SK-N-SH (cell line): ENCODE data around the gene SLC26A1. TPM values are rescaled to one million over a fixed set of nuclear protein-coding genes. Genes with fewer than 3 reads are reported as not detected.

Experiments
- CTCF ChIA-PET: fragments of 300-600, 350-600 bp; formaldehyde crosslinking; extraction: SDS; loops from one replicate; lab custom pipeline; 2021; lab: Yijun Ruan, JAX
- POLR2A ChIA-PET: fragments of 350-600 bp; sonication (Branson Sonifier 250); formaldehyde crosslinking; extraction: SDS; loops from one replicate; lab custom pipeline; 2020; ENCODE audit warnings: antibody characterized with exemption, inconsistent platforms; lab: Yijun Ruan, JAX
- DNase-seq: peaks from one replicate; pipeline ENCODE4 v3.0.0; 2012
- H2AFZ ChIP-seq: fragments of 200-600 bp; sonication (generic); 2 replicates; pipeline ENCODE4 v1.8.1; 2016; ENCODE audit warnings: antibody characterized with exemption, mild to moderate bottlenecking, low read depth
- H3F3A ChIP-seq: fragments of 200-600 bp; sonication (generic); replicated peaks from 2 replicates; pipeline ENCODE3; 2016; ENCODE audit warnings: antibody characterized with exemption, mild to moderate bottlenecking; ENCODE audit not compliant: insufficient read depth
- H3K27ac ChIP-seq, 2 experiments: fragments of 200-500 bp in 1 of 2; fragments of 200-600 bp in 1 of 2; sonication (Bioruptor generic) in 1 of 2; sonication (generic), shearing (Covaris generic) in 1 of 2; 2 replicates each; pipeline versions ENCODE4 v1.5.1 to v1.6.1; 2014 to 2016; ENCODE audit warnings: low read depth in 2 of 2, inconsistent platforms in 1 of 2, low read length in 1 of 2, mild to moderate bottlenecking in 1 of 2, mixed read lengths in 1 of 2
- H3K27me3 ChIP-seq: fragments of 200-600 bp; sonication (generic), shearing (Covaris generic); 2 replicates; pipeline ENCODE4 v1.6.1; 2016; ENCODE audit warnings: mixed run types; ENCODE audit not compliant: insufficient read depth
- H3K36me3 ChIP-seq, 2 experiments: fragments of 200-500 bp in 1 of 2; fragments of 200-600 bp in 1 of 2; sonication (Bioruptor generic) in 1 of 2; sonication (generic) in 1 of 2; replicated peaks in 1 of 2; 2 replicates each; pipeline versions ENCODE3 to v1.5.1; 2014 to 2016; ENCODE audit warnings: low read length in 1 of 2, mild to moderate bottlenecking in 1 of 2; ENCODE audit not compliant: insufficient read depth in 2 of 2, control insufficient read depth in 1 of 2
- H3K4me1 ChIP-seq, 2 experiments: fragments of 200-500 bp in 1 of 2; fragments of 200-600 bp in 1 of 2; sonication (Bioruptor generic) in 1 of 2; sonication (generic), shearing (Covaris generic) in 1 of 2; 2 replicates each; pipeline versions ENCODE4 v1.5.1 to v1.6.1; 2014 to 2016; ENCODE audit warnings: low read depth in 1 of 2, low read length in 1 of 2, mixed run types in 1 of 2; ENCODE audit not compliant: insufficient read depth in 2 of 2, control insufficient read depth in 1 of 2
- H3K4me2 ChIP-seq: fragments of 200-600 bp; sonication (generic), shearing (Covaris generic); 2 replicates; pipeline ENCODE4 v1.6.1; 2017; ENCODE audit warnings: mixed run types
- H3K4me3 ChIP-seq, 2 experiments: fragments of 200-500 bp in 1 of 2; fragments of 200-600 bp in 1 of 2; sonication (Bioruptor generic) in 1 of 2; sonication (generic), shearing (Covaris generic) in 1 of 2; 2 replicates each; pipeline versions ENCODE4 v1.5.1 to v1.8.1; 2014 to 2016; ENCODE audit warnings: low read depth in 2 of 2, inconsistent platforms in 1 of 2, low read length in 1 of 2, mild to moderate bottlenecking in 1 of 2, mixed read lengths in 1 of 2, moderate library complexity in 1 of 2
- H3K79me2 ChIP-seq: fragments of 200-600 bp; sonication (generic); 2 replicates; pipeline ENCODE4 v1.8.1; 2017; ENCODE audit warnings: mild to moderate bottlenecking; ENCODE audit not compliant: insufficient read depth
- H3K9ac ChIP-seq: fragments of 200-600 bp; sonication (generic); 2 replicates; pipeline ENCODE4 v1.6.1; 2017; ENCODE audit warnings: mixed run types
- H3K9me2 ChIP-seq: fragments of 200-600 bp; sonication (generic); 2 replicates; pipeline ENCODE4 v1.6.1; 2017; ENCODE audit warnings: mixed run types
- H3K9me3 ChIP-seq: fragments of 200-600 bp; sonication (generic); 2 replicates; pipeline ENCODE4 v1.6.1; 2017; ENCODE audit warnings: mixed run types, mild to moderate bottlenecking, moderate library complexity
- H4K20me1 ChIP-seq: fragments of 200-600 bp; sonication (generic); 2 replicates; pipeline ENCODE4 v1.6.1; 2017; ENCODE audit warnings: mild to moderate bottlenecking, mixed run types; ENCODE audit not compliant: insufficient read depth
- EP300 ChIP-seq, 2 experiments: IDR thresholded peaks; 2 replicates each; pipeline versions ENCODE4 v1.4.0 to v1.6.1; 2012; ENCODE audit warnings: borderline replicate concordance in 1 of 2, low read depth in 1 of 2, low read length in 1 of 2
- GABPA ChIP-seq: IDR thresholded peaks from 2 replicates; pipeline ENCODE4 v1.4.0; 2012; ENCODE audit warnings: low read depth, mild to moderate bottlenecking
- GATA2 ChIP-seq: sonication (generic); formaldehyde crosslinking; IDR thresholded peaks from 2 replicates; pipeline ENCODE4 v1.5.0; 2020; ENCODE audit warnings: mild to moderate bottlenecking, missing genetic modification reagents
- IRF3 ChIP-seq: fragments of 150-350 bp; IDR thresholded peaks from 2 replicates; pipeline ENCODE4 v1.6.1; 2016; ENCODE audit warnings: mild to moderate bottlenecking, low read depth, low read length
- JUND ChIP-seq: IDR thresholded peaks from 2 replicates; pipeline ENCODE4 v1.4.0; 2012
- MEF2A ChIP-seq: IDR thresholded peaks from 2 replicates; pipeline ENCODE4 v1.4.0; 2012; ENCODE audit warnings: low read depth, borderline replicate concordance
- MXI1 ChIP-seq: IDR thresholded peaks from 2 replicates; pipeline ENCODE4 v1.6.1; 2012; ENCODE audit warnings: mild to moderate bottlenecking, low read depth, low read length, improper control_type of control experiment
- NFIC ChIP-seq: IDR thresholded peaks from 2 replicates; pipeline ENCODE4 v1.4.0; 2012; ENCODE audit warnings: borderline replicate concordance
- NRF1 ChIP-seq: IDR thresholded peaks from 2 replicates; pipeline ENCODE4 v1.6.1; 2012; ENCODE audit warnings: low read depth, mild to moderate bottlenecking, low read length
- PBX3 ChIP-seq: IDR thresholded peaks from 2 replicates; pipeline ENCODE4; 2012
- POLR2AphosphoS5 ChIP-seq: IDR thresholded peaks from 2 replicates; pipeline ENCODE4 v1.6.1; 2012; ENCODE audit warnings: low read depth, low read length
- RAD21 ChIP-seq: IDR thresholded peaks from 2 replicates; pipeline ENCODE4 v1.6.1; 2012; ENCODE audit warnings: mild to moderate bottlenecking, low read length
- RCOR1 ChIP-seq: fragments of 150-350 bp; IDR thresholded peaks from 2 replicates; pipeline ENCODE4 v1.6.1; 2017; ENCODE audit warnings: antibody characterized with exemption, low read length
- REST ChIP-seq: IDR thresholded peaks from 2 replicates; pipeline ENCODE4 v1.6.1; 2012; ENCODE audit warnings: mild to moderate bottlenecking, low read depth, low read length, moderate library complexity
- TAF1 ChIP-seq: IDR thresholded peaks from 2 replicates; pipeline ENCODE4 v1.6.1; 2012; ENCODE audit warnings: low read depth, mild to moderate bottlenecking, low read length, moderate library complexity, borderline replicate concordance
- TEAD4 ChIP-seq: IDR thresholded peaks from 2 replicates; pipeline ENCODE4 v1.4.0; 2012; ENCODE audit warnings: mild to moderate bottlenecking, borderline replicate concordance; ENCODE audit not compliant: insufficient read depth
- USF2 ChIP-seq: fragments of 150-350 bp; IDR thresholded peaks from 2 replicates; pipeline ENCODE4 v1.6.1; 2017; ENCODE audit warnings: antibody characterized with exemption, low read length, low read depth, borderline replicate concordance
- ZBTB33 ChIP-seq: IDR thresholded peaks from 2 replicates; pipeline ENCODE4 v1.4.0; 2012; ENCODE audit warnings: low read depth, borderline replicate concordance
- WGBS: methylation state at CpG from one replicate; pipeline ENCODE4 v1.1.6; 2017; ENCODE audit warnings: low lambda C conversion rate; 5-methylcytosine and 5-hydroxymethylcytosine counted together
- polyA plus RNA-seq, 3 experiments: library from polyadenylated mRNA; depleted of rRNA; stranded (reverse); fragments of >200 nt; gene quantifications; 2 replicates each; pipeline ENCODE4 v1.2.3, GENCODE V29; 2012

Gene SLC26A1
- polyA plus RNA-seq, 1 of the 3 experiments (the other 2 are of a cell fraction): 0.05 TPM

- ChIA-PET CTCF (no interaction called here), POLR2A (no interaction called here)
- Histone ChIP-seq H3K27ac (no peak overlapping the region), H3F3A (no peaks in the 10 kb centered on the region), H3K9ac (no peak overlapping the region), H3K36me3 (no peaks in the 10 kb centered on the region), H2AFZ (no peak overlapping the region), H3K4me2 (no peak overlapping the region), H3K27me3 (peaks cover 8% of the 10 kb centered on the region; the same call in 1 of the 2 replicates), H3K79me2 (no peaks in the 10 kb centered on the region), H3K4me3 (no peak overlapping the region), H3K9me3 (no peaks in the 10 kb centered on the region), H3K4me1 (no peaks in the 10 kb centered on the region), H4K20me1 (no peaks in the 10 kb centered on the region), H3K9me2 (no peaks in the 10 kb centered on the region)
- WGBS: 89% methylated on average over 6 of the region's 15 CpGs
- TF ChIP-seq MXI1: no peak
- no peak for TF ChIP-seq REST
- no peak for TF ChIP-seq USF2
- TF ChIP-seq GATA2 (CRISPR knock-in tag): no peak
- TF ChIP-seq PBX3: no peak
- TF ChIP-seq ZBTB33: no peak
- TF ChIP-seq NFIC: no peak
- no peak for TF ChIP-seq TEAD4
- TF ChIP-seq TAF1: no peak
- TF ChIP-seq JUND: no peak
- TF ChIP-seq MEF2A: no peak
- TF ChIP-seq NRF1: no peak
- TF ChIP-seq IRF3: no peak
- no peak for TF ChIP-seq EP300 (IDR thresholded peaks at IDR 0.05; ENCODE audit: borderline replicate concordance in 1 of 2, low read depth in 1 of 2, low read length in 1 of 2)
- TF ChIP-seq RAD21: no peak
- TF ChIP-seq POLR2AphosphoS5: no peak
- no peak for TF ChIP-seq RCOR1
- TF ChIP-seq GABPA: no peak
- DNase-seq: no peak
Measured at GRCh38 chr4:1036095-1036494, 42.9 kb upstream of the SLC26A1 start.
